ENCODE data around the gene ARHGEF37. TPM values are rescaled to one million over a fixed set of nuclear protein-coding genes. Genes with fewer than 3 reads are reported as not detected.
"Not testable (repeated sequence)": the region's sequence is repeated elsewhere in the genome, so short reads cannot be mapped to it uniquely, and the experiment has no call there.

The ARHGEF37 gene
- polyA plus RNA-seq, 2 donors, result 10.6 to 11.6 TPM

- Histone ChIP-seq H3K4me1 (ENCODE audit: control insufficient read depth in 2 of 2, insufficient read depth in 2 of 2, low read length in 1 of 2) (peaks cover 0 to 3% of the 10 kb centered on the region in 2 donors), H3K27ac (ENCODE audit: low read depth in 2 of 2, low read length in 1 of 2) (peak overlapping the region; percentile 92 to 96), H3K36me3 (ENCODE audit: control insufficient read depth in 2 of 2, insufficient read depth in 2 of 2, low read length in 1 of 2) (no peaks in the 10 kb centered on the region), H3K4me3 (ENCODE audit: low read depth in 1 of 2, low read length in 2 of 2) (peak overlapping the region; percentile 9 to 62), H3K9me3 (ENCODE audit: control insufficient read depth in 2 of 2, insufficient read depth in 1 of 2, low read depth in 1 of 2, low read length in 1 of 2) (no peaks in the 10 kb centered on the region), H3K27me3 (ENCODE audit: control insufficient read depth in 1 of 2, insufficient read depth in 2 of 2, low read length in 2 of 2) (no peaks in the 10 kb centered on the region)
- 22 to 34% methylated on average over 9 of the region's 9 CpGs for WGBS, 2 donors
Observed at GRCh38 chr5:149581931-149582768, 852 bp downstream of the ARHGEF37 start.

GRCh38 chr5:149583394-149583793 lies 2.1 kb downstream of the ARHGEF37 start:
- no peaks in the 10 kb centered on the region for H3K9me3 ChIP-seq (ENCODE audit: control insufficient read depth in 2 of 2, insufficient read depth in 1 of 2, low read depth in 1 of 2, low read length in 1 of 2)
- peaks cover 0 to 3% of the 10 kb centered on the region in 2 donors for H3K4me1 ChIP-seq (ENCODE audit: control insufficient read depth in 2 of 2, insufficient read depth in 2 of 2, low read length in 1 of 2)
- peak overlapping the region; percentile 60 to 81 for H3K27ac ChIP-seq (ENCODE audit: low read depth in 2 of 2, low read length in 1 of 2)
- no peaks in the 10 kb centered on the region for H3K36me3 ChIP-seq (ENCODE audit: control insufficient read depth in 2 of 2, insufficient read depth in 2 of 2, low read length in 1 of 2)
- peak overlapping the region in 1 of 2 donors; percentile 4 for H3K4me3 ChIP-seq (ENCODE audit: low read depth in 1 of 2, low read length in 2 of 2)
- 33 to 38% methylated on average over 1 of the region's 1 CpG for WGBS, 2 donors
- no peaks in the 10 kb centered on the region for H3K27me3 ChIP-seq (ENCODE audit: control insufficient read depth in 1 of 2, insufficient read depth in 2 of 2, low read length in 2 of 2)

- no peaks in the 10 kb centered on the region for H3K36me3 ChIP-seq (ENCODE audit: control insufficient read depth in 2 of 2, insufficient read depth in 2 of 2, low read length in 1 of 2)
- 57 to 76% methylated on average over 2 of the region's 2 CpGs for WGBS, 2 donors
- no peaks in the 10 kb centered on the region for H3K9me3 ChIP-seq (ENCODE audit: control insufficient read depth in 2 of 2, insufficient read depth in 1 of 2, low read depth in 1 of 2, low read length in 1 of 2)
- no peaks in the 10 kb centered on the region for H3K27me3 ChIP-seq (ENCODE audit: control insufficient read depth in 1 of 2, insufficient read depth in 2 of 2, low read length in 2 of 2)
- peak overlapping the region in 1 of 2 donors; percentile 4 for H3K27ac ChIP-seq (ENCODE audit: low read depth in 2 of 2, low read length in 1 of 2)
- H3K4me3 ChIP-seq (ENCODE audit: low read depth in 1 of 2, low read length in 2 of 2), result no peak overlapping the region
- peaks cover 0 to 3% of the 10 kb centered on the region in 2 donors for H3K4me1 ChIP-seq (ENCODE audit: control insufficient read depth in 2 of 2, insufficient read depth in 2 of 2, low read length in 1 of 2)
Observed at GRCh38 chr5:149584121-149584520, 2.8 kb downstream of the ARHGEF37 start.

- Histone ChIP-seq H3K9me3 (ENCODE audit: control insufficient read depth in 2 of 2, insufficient read depth in 1 of 2, low read depth in 1 of 2, low read length in 1 of 2) (no peaks in the 10 kb centered on the region), H3K27me3 (ENCODE audit: control insufficient read depth in 1 of 2, insufficient read depth in 2 of 2, low read length in 2 of 2) (no peaks in the 10 kb centered on the region), H3K27ac (ENCODE audit: low read depth in 2 of 2, low read length in 1 of 2) (peak overlapping the region in 1 of 2 donors; percentile 73), H3K36me3 (ENCODE audit: control insufficient read depth in 2 of 2, insufficient read depth in 2 of 2, low read length in 1 of 2) (no peaks in the 10 kb centered on the region), H3K4me3 (ENCODE audit: low read depth in 1 of 2, low read length in 2 of 2) (no peak overlapping the region), H3K4me1 (ENCODE audit: control insufficient read depth in 2 of 2, insufficient read depth in 2 of 2, low read length in 1 of 2) (peaks cover 0 to 3% of the 10 kb centered on the region in 2 donors)
Observed at GRCh38 chr5:149585910-149586309, 4.6 kb downstream of the ARHGEF37 start.

- no peak overlapping the region for H3K4me3 ChIP-seq (ENCODE audit: low read depth in 1 of 2, low read length in 2 of 2)
- WGBS, 2 donors, result 52 to 77% methylated on average over 1 of the region's 1 CpG
- H3K27ac ChIP-seq (ENCODE audit: low read depth in 2 of 2, low read length in 1 of 2), result peak overlapping the region; percentile 73 to 82
- H3K27me3 ChIP-seq (ENCODE audit: control insufficient read depth in 1 of 2, insufficient read depth in 2 of 2, low read length in 2 of 2), result no peaks in the 10 kb centered on the region
- H3K36me3 ChIP-seq (ENCODE audit: control insufficient read depth in 2 of 2, insufficient read depth in 2 of 2, low read length in 1 of 2), result no peaks in the 10 kb centered on the region
- peaks cover 0 to 3% of the 10 kb centered on the region in 2 donors for H3K4me1 ChIP-seq (ENCODE audit: control insufficient read depth in 2 of 2, insufficient read depth in 2 of 2, low read length in 1 of 2)
- H3K9me3 ChIP-seq (ENCODE audit: control insufficient read depth in 2 of 2, insufficient read depth in 1 of 2, low read depth in 1 of 2, low read length in 1 of 2), result no peaks in the 10 kb centered on the region
Observed at GRCh38 chr5:149586708-149587318, 5.5 kb downstream of the ARHGEF37 start.

GRCh38 chr5:149588936-149589335 lies 7.6 kb downstream of the ARHGEF37 start:
- H3K4me3 ChIP-seq (ENCODE audit: low read depth in 1 of 2, low read length in 2 of 2), result no peak overlapping the region
- H3K4me1 ChIP-seq (ENCODE audit: control insufficient read depth in 2 of 2, insufficient read depth in 2 of 2, low read length in 1 of 2), result peaks cover 0 to 3% of the 10 kb centered on the region in 2 donors
- no peaks in the 10 kb centered on the region for H3K36me3 ChIP-seq (ENCODE audit: control insufficient read depth in 2 of 2, insufficient read depth in 2 of 2, low read length in 1 of 2)
- WGBS, 2 donors, result 93 to 96% methylated on average over 1 of the region's 1 CpG
- no peaks in the 10 kb centered on the region for H3K27me3 ChIP-seq (ENCODE audit: control insufficient read depth in 1 of 2, insufficient read depth in 2 of 2, low read length in 2 of 2)
- no peaks in the 10 kb centered on the region for H3K9me3 ChIP-seq (ENCODE audit: control insufficient read depth in 2 of 2, insufficient read depth in 1 of 2, low read depth in 1 of 2, low read length in 1 of 2)
- no peak overlapping the region for H3K27ac ChIP-seq (ENCODE audit: low read depth in 2 of 2, low read length in 1 of 2)

GRCh38 chr5:149593370-149593769 lies 12.1 kb downstream of the ARHGEF37 start:
- Histone ChIP-seq H3K4me1 (ENCODE audit: control insufficient read depth in 2 of 2, insufficient read depth in 2 of 2, low read length in 1 of 2) (peaks cover 0 to 5% of the 10 kb centered on the region in 2 donors), H3K27ac (ENCODE audit: low read depth in 2 of 2, low read length in 1 of 2) (no peak overlapping the region)
- 74 to 81% methylated on average over 2 of the region's 2 CpGs for WGBS, 2 donors

GRCh38 chr5:149594206-149594895 lies 13.1 kb downstream of the ARHGEF37 start:
- 73 to 76% methylated on average over 5 of the region's 5 CpGs for WGBS, 2 donors
- H3K4me1 ChIP-seq (ENCODE audit: control insufficient read depth in 2 of 2, insufficient read depth in 2 of 2, low read length in 1 of 2), result peaks cover 0 to 5% of the 10 kb centered on the region in 2 donors
- H3K36me3 ChIP-seq (ENCODE audit: control insufficient read depth in 2 of 2, insufficient read depth in 2 of 2, low read length in 1 of 2), result peaks cover 3 to 6% of the 10 kb centered on the region in 2 donors
- H3K9me3 ChIP-seq (ENCODE audit: control insufficient read depth in 2 of 2, insufficient read depth in 1 of 2, low read depth in 1 of 2, low read length in 1 of 2), result no peaks in the 10 kb centered on the region
- no peak overlapping the region for H3K4me3 ChIP-seq (ENCODE audit: low read depth in 1 of 2, low read length in 2 of 2)
- no peaks in the 10 kb centered on the region for H3K27me3 ChIP-seq (ENCODE audit: control insufficient read depth in 1 of 2, insufficient read depth in 2 of 2, low read length in 2 of 2)
- peak overlapping the region in 1 of 2 donors; percentile 7 for H3K27ac ChIP-seq (ENCODE audit: low read depth in 2 of 2, low read length in 1 of 2)

More at GRCh38 chr5:149593370-149593769, 12.1 kb downstream of the ARHGEF37 start:
- Histone ChIP-seq H3K27me3 (ENCODE audit: control insufficient read depth in 1 of 2, insufficient read depth in 2 of 2, low read length in 2 of 2) (no peaks in the 10 kb centered on the region), H3K4me3 (ENCODE audit: low read depth in 1 of 2, low read length in 2 of 2) (no peak overlapping the region), H3K9me3 (ENCODE audit: control insufficient read depth in 2 of 2, insufficient read depth in 1 of 2, low read depth in 1 of 2, low read length in 1 of 2) (no peaks in the 10 kb centered on the region), H3K36me3 (ENCODE audit: control insufficient read depth in 2 of 2, insufficient read depth in 2 of 2, low read length in 1 of 2) (peaks cover 3 to 4% of the 10 kb centered on the region in 2 donors)

GRCh38 chr5:149595105-149595504 lies 13.8 kb downstream of the ARHGEF37 start:
- H3K4me1 ChIP-seq (ENCODE audit: control insufficient read depth in 2 of 2, insufficient read depth in 2 of 2, low read length in 1 of 2); H3K36me3 ChIP-seq (ENCODE audit: control insufficient read depth in 2 of 2, insufficient read depth in 2 of 2, low read length in 1 of 2); H3K9me3 ChIP-seq (ENCODE audit: control insufficient read depth in 2 of 2, insufficient read depth in 1 of 2, low read depth in 1 of 2, low read length in 1 of 2); H3K27me3 ChIP-seq (ENCODE audit: control insufficient read depth in 1 of 2, insufficient read depth in 2 of 2, low read length in 2 of 2); H3K27ac ChIP-seq (ENCODE audit: low read depth in 2 of 2, low read length in 1 of 2); H3K4me3 ChIP-seq (ENCODE audit: low read depth in 1 of 2, low read length in 2 of 2): not testable (repeated sequence)
- WGBS, 2 donors, result 77 to 78% methylated on average over 3 of the region's 3 CpGs
